Caco-2 (cell line): ENCODE measurements around the gene DENND6B. TPM values are rescaled to one million over a fixed set of nuclear protein-coding genes. Genes with fewer than 3 reads are reported as not detected.

ENCODE experiments used
- BruUV-seq: library from RNA; stranded (reverse); fragments of 400-500 nt; replicated peaks from 2 replicates; lab custom pipeline; 2021; lab: Mats Ljungman, UMichigan
- CTCF ChIA-PET: fragments of 300-600 bp; sonication (Branson Sonifier 250); formaldehyde crosslinking; loops from one replicate; lab custom pipeline; 2022; ENCODE audit warnings: antibody characterized with exemption; lab: Charles Lee
- POLR2A ChIA-PET: fragments of 300-600 bp; sonication (Branson Sonifier 250); formaldehyde crosslinking; loops from one replicate; lab custom pipeline; 2022; ENCODE audit warnings: antibody characterized with exemption; lab: Charles Lee
- DNase-seq, 2 experiments: peaks; one replicate each; pipeline versions ENCODE4 v3.0.0 to v3.0.0-alpha.2; 2020 to 2022
- H3K27me3 ChIP-seq: replicated peaks from 2 replicates; pipeline ENCODE4 v1.6.0; 2011; ENCODE audit warnings: low read length; ENCODE audit not compliant: control insufficient read depth, insufficient read depth
- H3K36me3 ChIP-seq: 2 replicates; pipeline ENCODE4 v1.5.1; 2011; ENCODE audit warnings: low read length; ENCODE audit not compliant: control insufficient read depth, insufficient read depth
- H3K4me1 ChIP-seq: fragments of 250-450 bp; sonication (Bioruptor Pico); 2 replicates; pipeline ENCODE4 v1.5.1; 2020; ENCODE audit warnings: mild to moderate bottlenecking
- H3K4me3 ChIP-seq: 2 replicates; pipeline ENCODE4 v1.5.1; 2011; ENCODE audit warnings: low read depth, mild to moderate bottlenecking, control low read depth, low read length
- H3K9me3 ChIP-seq: fragments of 250-450 bp; sonication (Bioruptor Pico); 2 replicates; pipeline ENCODE4 v1.5.1; 2020; ENCODE audit warnings: mild to moderate bottlenecking, moderate library complexity
- H3K27ac Mint-ChIP-seq: one replicate; pipeline ENCODE4 v1.8.0; 2022; ENCODE audit warnings: mixed read lengths; ENCODE audit not compliant: unreplicated experiment
- H3K27me3 Mint-ChIP-seq: one replicate; pipeline ENCODE4 v1.8.0; 2022; ENCODE audit warnings: mixed read lengths; ENCODE audit not compliant: insufficient read depth, unreplicated experiment
- H3K36me3 Mint-ChIP-seq: one replicate; pipeline ENCODE4 v1.8.0; 2022; ENCODE audit warnings: mild to moderate bottlenecking, mixed read lengths; ENCODE audit not compliant: insufficient read depth, unreplicated experiment
- H3K4me1 Mint-ChIP-seq: one replicate; pipeline ENCODE4 v1.8.0; 2022; ENCODE audit warnings: low read depth, mixed read lengths; ENCODE audit not compliant: unreplicated experiment
- H3K4me3 Mint-ChIP-seq: one replicate; pipeline ENCODE4 v1.8.0; 2022; ENCODE audit warnings: mild to moderate bottlenecking, moderate library complexity, mixed read lengths; ENCODE audit not compliant: unreplicated experiment
- H3K9me3 Mint-ChIP-seq: one replicate; pipeline ENCODE4 v1.8.0; 2022; ENCODE audit warnings: mixed read lengths; ENCODE audit not compliant: unreplicated experiment
- intact Hi-C: fragments of 100-400 bp; cut with micrococcal nuclease; formaldehyde crosslinking; loops from one replicate; pipeline ENCODE4 v1.10.0; 2022; ENCODE audit not compliant: unreplicated experiment
- total RNA-seq: library from RNA; stranded (reverse); gene quantifications from 2 replicates; pipeline ENCODE4 v1.2.3, GENCODE V29; 2022
- TF ChIP-seq, protein P1 (sequence below), 2 experiments: fragments of 200-600 bp in 1 of 2; IDR thresholded peaks; 1 replicate in 1 of 2; 2 replicates in 1 of 2; pipeline versions ENCODE4 v1.5.1 to v1.8.0; 2011 to 2022; ENCODE audit warnings: antibody characterized with exemption in 1 of 2, control low read depth in 1 of 2, inconsistent platforms in 1 of 2, low read depth in 1 of 2, low read length in 1 of 2, mild to moderate bottlenecking in 1 of 2, moderate library complexity in 1 of 2; ENCODE audit not compliant: insufficient read depth in 1 of 2, severe bottlenecking in 1 of 2, unreplicated experiment in 1 of 2

DENND6B gene
- total RNA-seq, 1 experiment from 2014 or later, result 3.4 TPM

GRCh38 chr22:50299785-50300619 is 26.8 kb downstream of the DENND6B start:
- ChIA-PET CTCF (interaction anchor here (0.6 to 1.6 kb wide), 9 partner anchors 16 to 67 kb away, joined by 3 to 6 read pairs (median 4); partner anchors contain the start of gene DENND6B), POLR2A (interaction anchor here (0.8 to 1.1 kb wide), 2 partner anchors 10 to 56 kb away, joined by 4 to 5 read pairs; no protein-coding TSS in a partner anchor)
- Mint-ChIP-seq H3K36me3 (peaks cover 6% of the 10 kb centered on the region), H3K4me3 (peak overlapping the region; percentile 60), H3K9me3 (no peaks in the 10 kb centered on the region), H3K4me1 (peaks cover 15% of the 10 kb centered on the region), H3K27ac (no peak overlapping the region), H3K27me3 (no peaks in the 10 kb centered on the region)
- H3K36me3 ChIP-seq, result peaks cover 2% of the 10 kb centered on the region
- H3K9me3 ChIP-seq, result no peaks in the 10 kb centered on the region
- DNase-seq, result peak; percentile 91 to 92
- H3K4me3 ChIP-seq, result peak overlapping the region; percentile 75
- no peaks in the 10 kb centered on the region for H3K27me3 ChIP-seq
- TF ChIP-seq, protein P1, sequence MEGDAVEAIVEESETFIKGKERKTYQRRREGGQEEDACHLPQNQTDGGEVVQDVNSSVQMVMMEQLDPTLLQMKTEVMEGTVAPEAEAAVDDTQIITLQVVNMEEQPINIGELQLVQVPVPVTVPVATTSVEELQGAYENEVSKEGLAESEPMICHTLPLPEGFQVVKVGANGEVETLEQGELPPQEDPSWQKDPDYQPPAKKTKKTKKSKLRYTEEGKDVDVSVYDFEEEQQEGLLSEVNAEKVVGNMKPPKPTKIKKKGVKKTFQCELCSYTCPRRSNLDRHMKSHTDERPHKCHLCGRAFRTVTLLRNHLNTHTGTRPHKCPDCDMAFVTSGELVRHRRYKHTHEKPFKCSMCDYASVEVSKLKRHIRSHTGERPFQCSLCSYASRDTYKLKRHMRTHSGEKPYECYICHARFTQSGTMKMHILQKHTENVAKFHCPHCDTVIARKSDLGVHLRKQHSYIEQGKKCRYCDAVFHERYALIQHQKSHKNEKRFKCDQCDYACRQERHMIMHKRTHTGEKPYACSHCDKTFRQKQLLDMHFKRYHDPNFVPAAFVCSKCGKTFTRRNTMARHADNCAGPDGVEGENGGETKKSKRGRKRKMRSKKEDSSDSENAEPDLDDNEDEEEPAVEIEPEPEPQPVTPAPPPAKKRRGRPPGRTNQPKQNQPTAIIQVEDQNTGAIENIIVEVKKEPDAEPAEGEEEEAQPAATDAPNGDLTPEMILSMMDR (IDR thresholded peaks at IDR 0.05; ENCODE audit: insufficient read depth in 1 of 2, low read depth in 1 of 2, low read length in 1 of 2, severe bottlenecking in 1 of 2, unreplicated experiment in 1 of 2), result no peak
- intact Hi-C loops, result no loop called here
- H3K4me1 ChIP-seq, result peaks cover 53% of the 10 kb centered on the region
- TSS peak; percentile 19 for BruUV-seq

DNA sequence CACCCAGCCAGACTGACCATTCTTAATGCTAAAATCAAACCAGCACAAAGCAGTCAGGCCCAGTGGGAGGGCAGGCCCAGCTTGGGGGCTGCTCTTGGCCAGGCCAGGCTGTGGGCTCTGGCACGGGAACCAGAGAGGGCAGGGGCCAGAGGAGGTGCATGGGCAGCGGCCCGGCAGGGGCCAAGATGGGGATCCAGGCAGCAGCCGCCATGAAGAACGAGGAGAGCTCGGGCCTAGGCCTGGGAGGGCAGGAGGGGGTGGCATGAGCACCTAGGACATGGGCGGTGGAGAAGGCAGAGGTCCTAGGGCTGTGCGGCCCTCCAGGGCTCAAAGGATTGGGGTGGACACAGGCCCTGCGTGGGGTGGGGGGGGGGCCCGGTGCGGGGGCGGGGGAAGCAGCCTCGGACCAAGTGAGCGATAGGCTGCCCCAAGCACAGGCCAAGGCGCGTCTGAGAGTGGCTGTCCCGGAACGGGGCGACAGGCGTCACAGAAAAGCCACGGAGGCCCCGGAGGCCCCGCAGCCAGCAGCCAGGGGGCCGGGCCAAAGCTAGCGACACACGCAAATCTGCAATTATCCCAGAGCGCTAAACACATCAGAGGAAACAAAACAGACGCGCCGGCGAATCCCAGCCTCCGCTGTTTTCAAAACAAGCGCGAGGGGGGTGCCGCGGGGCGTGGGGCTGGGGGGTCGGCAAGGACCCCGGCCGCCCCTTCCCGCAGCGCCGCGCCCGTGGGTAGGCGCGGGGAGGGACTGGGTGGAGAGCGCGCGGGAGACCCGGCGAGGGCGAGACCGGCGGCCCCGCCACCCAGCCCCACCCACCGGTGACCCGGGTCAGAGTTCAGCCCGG is 27.7 kb downstream of the DENND6B start:
- peaks cover 11% of the 10 kb centered on the region for H3K4me1 Mint-ChIP-seq
- TF ChIP-seq, protein P1 (IDR thresholded peaks at IDR 0.05; ENCODE audit: insufficient read depth in 1 of 2, low read depth in 1 of 2, low read length in 1 of 2, severe bottlenecking in 1 of 2, unreplicated experiment in 1 of 2), result no peak
- Histone ChIP-seq H3K27me3 (no peaks in the 10 kb centered on the region), H3K36me3 (peaks cover 5% of the 10 kb centered on the region), H3K4me1 (peaks cover 54% of the 10 kb centered on the region), H3K4me3 (peak overlapping the region; percentile 75), H3K9me3 (no peaks in the 10 kb centered on the region)
- intact Hi-C loops, result no loop called here
- no peak overlapping the region for H3K27ac Mint-ChIP-seq
- no peaks in the 10 kb centered on the region for H3K27me3 Mint-ChIP-seq
- DNase-seq, result peak in 1 of 2 experiments; percentile 49
- no TSS peak for BruUV-seq
- ChIA-PET CTCF (interaction anchor here (0.6 to 1.5 kb wide), 2 partner anchors 17 to 43 kb away, joined by 3 read pairs; no protein-coding TSS in a partner anchor), POLR2A (interaction anchor here (1.1 kb wide), 1 partner anchor 55 kb away, joined by 4 read pairs; no protein-coding TSS in a partner anchor)
- no peaks in the 10 kb centered on the region for H3K9me3 Mint-ChIP-seq
- H3K36me3 Mint-ChIP-seq, result peaks cover 2% of the 10 kb centered on the region
- H3K4me3 Mint-ChIP-seq, result peak overlapping the region; percentile 69

DNA sequence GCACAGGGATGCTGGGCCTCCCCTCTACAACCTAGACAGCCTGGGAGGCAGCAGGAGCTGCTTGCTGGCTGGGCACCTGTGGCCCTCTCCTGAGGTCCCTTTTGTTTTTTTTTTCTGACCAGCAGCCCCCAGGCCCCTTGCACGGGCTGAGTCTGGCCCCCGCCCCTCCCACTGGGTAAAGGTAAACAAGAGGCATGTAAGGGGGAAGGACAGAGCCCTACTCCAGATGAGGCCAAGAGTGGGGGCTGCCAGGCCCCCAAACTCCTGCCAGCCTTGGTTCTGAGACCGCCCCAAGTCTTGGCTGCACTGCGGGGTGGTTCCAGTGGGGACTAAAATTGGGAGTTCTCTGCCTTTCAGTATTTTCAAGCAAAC is 28.6 kb downstream of the DENND6B start:
- Histone ChIP-seq H3K27me3 (no peaks in the 10 kb centered on the region), H3K4me3 (no peak overlapping the region), H3K9me3 (no peaks in the 10 kb centered on the region), H3K36me3 (peaks cover 3% of the 10 kb centered on the region), H3K4me1 (peaks cover 51% of the 10 kb centered on the region)
- ChIA-PET CTCF (no interaction called here), POLR2A (no interaction called here)
- H3K4me1 Mint-ChIP-seq, result peaks cover 9% of the 10 kb centered on the region
- TSS peak; percentile 56 for BruUV-seq
- TF ChIP-seq, protein P1 (IDR thresholded peaks at IDR 0.05; ENCODE audit: insufficient read depth in 1 of 2, low read depth in 1 of 2, low read length in 1 of 2, severe bottlenecking in 1 of 2, unreplicated experiment in 1 of 2), result no peak
- H3K27me3 Mint-ChIP-seq, result no peaks in the 10 kb centered on the region
- no peak overlapping the region for H3K27ac Mint-ChIP-seq
- DNase-seq, result no peak
- intact Hi-C loops, result no loop called here
- H3K36me3 Mint-ChIP-seq, result no peaks in the 10 kb centered on the region
- no peaks in the 10 kb centered on the region for H3K9me3 Mint-ChIP-seq
- H3K4me3 Mint-ChIP-seq, result peak overlapping the region; percentile 69
